Islet of Langerhans (tissue), 1 donor: ENCODE measurements around the gene NRG3.

ENCODE experiments used
- FAIRE-seq: peaks from one replicate; lab custom pipeline; 2011; peaks lifted over from hg19 to GRCh38; lab: Jason Lieb, UNC

The NRG3 gene

DNA sequence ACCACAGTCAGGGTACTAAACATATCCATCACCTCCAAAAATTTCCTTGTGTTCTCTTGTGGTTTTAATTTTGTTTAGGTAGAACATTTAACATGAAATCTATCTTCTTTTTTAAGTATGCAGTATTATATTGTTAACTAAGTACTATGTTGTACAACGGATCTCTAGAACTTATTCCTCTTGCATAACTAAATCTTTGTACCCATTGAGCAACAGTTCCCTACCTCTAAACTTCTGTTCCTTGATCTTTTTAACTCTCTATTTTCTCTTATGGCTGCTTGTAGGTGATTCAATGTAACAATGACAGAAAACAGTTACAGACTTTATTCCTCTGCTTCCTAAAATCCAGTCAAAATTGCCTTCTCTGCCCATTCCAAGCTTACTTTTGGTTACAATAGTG lies 9.9 kb downstream of the NRG3 start:
- FAIRE-seq = no peak

- no peak for FAIRE-seq
Observed at GRCh38 chr10:81885491-81885890, 10.5 kb downstream of the NRG3 start.

DNA sequence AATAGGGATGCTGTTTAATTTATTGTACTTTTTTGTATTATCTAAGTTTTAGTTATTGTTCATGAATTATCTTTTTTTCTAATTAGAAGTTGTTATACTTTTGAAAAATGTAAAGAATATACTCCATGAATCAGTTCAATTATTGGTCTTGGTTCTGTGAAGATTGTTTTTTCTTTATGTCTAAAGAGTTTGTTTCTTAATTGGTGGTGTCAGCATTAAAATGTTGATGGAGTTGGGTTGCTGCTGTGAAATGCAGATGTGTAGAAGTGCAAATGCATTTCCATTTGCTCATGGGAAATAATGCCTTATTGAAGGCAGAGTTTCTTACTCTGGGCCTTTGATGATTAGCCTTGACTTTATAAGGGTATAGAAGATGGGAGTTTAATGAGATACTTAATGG lies 11.9 kb downstream of the NRG3 start:
- no peak for FAIRE-seq

GRCh38 chr10:81889181-81889769 lies 14.3 kb downstream of the NRG3 start:
- FAIRE-seq = no peak

- FAIRE-seq = no peak
Observed at GRCh38 chr10:81894616-81895015, 19.6 kb downstream of the NRG3 start.

GRCh38 chr10:81898518-81898917 lies 23.5 kb downstream of the NRG3 start:
- no peak for FAIRE-seq

GRCh38 chr10:81900989-81901388 lies 26.0 kb downstream of the NRG3 start:
- FAIRE-seq = no peak

GRCh38 chr10:81903472-81903871 lies 28.5 kb downstream of the NRG3 start:
- no peak for FAIRE-seq

DNA sequence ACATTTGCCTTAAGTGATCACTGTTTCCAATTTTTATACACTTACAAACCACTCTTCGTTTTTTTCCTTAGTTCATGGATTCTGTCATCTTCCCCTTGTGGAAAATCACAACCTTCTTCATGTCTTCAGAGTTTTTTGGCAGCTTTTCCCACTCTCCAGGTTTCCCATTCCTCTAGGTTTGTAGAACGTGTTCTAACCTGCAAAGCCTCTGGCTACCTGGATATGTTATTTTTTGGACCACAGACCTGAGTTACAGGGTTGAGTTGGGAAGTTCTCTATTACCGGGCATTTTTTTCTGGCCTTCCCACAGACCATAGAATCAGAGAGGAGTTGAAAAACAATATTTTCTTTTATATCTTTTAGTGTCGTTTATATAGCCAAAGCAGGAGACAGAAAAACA lies 30.2 kb downstream of the NRG3 start:
- no peak for FAIRE-seq

DNA sequence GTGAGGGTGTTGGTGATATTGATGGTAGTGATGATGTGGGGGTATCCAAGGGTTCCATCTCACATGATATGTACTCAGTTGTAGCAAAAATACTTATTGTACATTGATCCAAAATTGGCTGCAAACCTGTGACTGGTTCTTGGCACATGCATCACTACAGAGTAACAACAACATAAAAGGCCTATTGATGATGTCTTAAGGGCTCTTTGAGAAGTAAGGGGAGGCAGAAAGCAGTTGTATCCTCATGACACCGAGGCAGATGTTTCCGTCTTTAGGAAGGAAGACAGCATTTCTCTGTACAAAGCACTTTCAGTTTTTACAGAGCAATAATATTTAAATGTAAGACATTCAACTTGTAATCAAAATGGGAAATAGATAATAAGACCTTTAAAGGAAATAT lies 34.5 kb downstream of the NRG3 start:
- no peak for FAIRE-seq

- FAIRE-seq = no peak
Observed at GRCh38 chr10:81911328-81911727, 36.3 kb downstream of the NRG3 start.

DNA sequence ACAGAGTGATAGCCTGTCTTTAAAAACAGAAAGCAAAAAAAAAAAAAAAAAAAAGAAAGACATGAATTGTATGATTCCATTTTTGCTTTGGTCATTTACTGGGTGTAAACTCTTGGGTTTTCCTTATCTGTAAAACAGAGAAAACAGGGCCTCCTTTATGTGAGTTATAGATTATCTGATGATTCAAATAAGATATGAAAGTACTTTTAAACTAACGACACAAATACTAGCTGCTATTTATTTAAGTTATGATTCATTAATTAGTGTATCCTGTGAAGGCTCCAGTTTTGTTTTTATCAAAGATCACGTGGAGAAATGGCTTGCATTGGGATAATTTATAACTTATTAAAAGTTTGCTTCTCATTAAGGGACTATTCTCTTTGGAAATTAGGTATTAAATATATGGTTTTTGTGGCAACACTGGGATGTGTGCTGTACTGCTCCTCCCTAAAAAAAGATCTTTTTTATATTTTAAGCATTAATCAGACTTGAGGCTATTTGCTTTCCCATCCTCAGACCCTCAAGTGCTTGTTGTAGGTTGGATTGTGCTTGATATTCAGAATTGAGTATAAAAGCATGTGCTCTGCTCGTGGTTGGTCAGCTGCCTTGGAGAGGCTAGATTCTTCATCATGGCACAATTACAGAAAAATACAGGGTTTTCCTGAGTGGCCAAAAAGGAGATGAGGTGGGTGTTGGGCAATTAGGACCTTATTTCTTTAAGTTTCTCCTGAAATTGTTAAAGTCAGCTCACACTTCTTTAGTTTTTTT lies 39.9 kb downstream of the NRG3 start:
- FAIRE-seq = no peak

DNA sequence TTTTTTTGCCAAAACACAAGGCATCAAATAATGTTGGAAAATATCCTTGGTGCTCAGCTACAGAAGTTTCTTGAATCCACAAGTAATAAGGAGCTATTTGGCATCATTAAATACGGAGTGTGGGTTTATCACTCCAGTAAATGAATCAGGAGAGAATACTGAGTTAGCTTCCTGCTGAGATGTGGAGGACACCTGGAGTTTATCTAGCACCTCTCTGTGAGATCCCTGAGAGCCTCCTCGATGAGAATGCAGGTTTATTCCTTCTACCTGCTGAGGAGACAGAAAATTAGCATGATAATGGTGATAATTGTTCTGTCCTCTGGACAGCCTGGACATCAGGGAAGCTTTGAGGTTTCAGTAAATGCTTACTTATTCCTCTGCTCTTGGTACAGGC lies 40.5 kb downstream of the NRG3 start:
- no peak for FAIRE-seq

- no peak for FAIRE-seq
Observed at GRCh38 chr10:81917666-81918065, 42.7 kb downstream of the NRG3 start.

DNA sequence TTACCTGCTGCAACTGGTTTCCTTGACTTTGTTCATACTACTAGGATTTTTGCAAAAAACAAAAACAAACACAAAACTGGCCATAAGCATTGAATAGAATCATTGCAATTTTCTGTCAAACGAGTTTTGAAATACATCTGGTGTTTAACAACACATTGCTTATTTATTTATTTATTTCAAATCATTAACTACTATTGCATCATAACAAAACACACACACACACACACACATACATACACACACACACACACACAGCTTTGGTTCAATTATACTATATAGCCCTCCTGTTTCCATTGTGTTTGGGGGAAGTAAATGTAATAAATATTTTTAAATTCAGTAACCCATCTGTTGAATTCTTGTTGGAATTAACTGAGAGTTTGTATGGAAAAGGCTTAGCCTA lies 43.8 kb downstream of the NRG3 start:
- FAIRE-seq = no peak

DNA sequence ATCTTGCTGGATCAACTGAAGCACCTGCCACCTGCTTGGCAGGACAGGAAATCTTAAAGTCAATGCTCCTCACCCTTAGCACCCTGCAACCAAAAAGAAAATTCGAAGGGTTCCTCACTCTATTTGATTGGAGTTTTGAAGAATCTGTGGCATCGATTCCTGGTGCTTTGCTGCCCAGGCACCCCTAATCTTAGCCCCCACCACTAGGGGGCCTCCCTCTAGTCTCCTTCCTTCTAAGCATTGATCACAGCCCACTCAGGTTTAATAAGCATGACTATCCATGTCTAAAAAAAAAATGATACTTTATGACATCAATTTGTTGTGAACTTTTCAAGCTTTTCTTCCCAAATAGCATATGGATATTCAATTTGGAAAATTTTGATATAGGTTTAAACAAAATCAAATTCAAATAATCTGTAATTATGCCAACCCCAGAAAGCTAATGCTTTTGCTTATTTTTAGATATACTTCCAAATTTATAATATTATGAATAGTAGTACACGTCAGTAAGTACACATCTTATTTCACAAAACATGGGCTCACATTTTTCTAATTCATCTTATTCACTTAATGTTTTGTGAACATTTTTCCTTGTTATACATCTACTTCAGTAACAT lies 45.3 kb downstream of the NRG3 start:
- no peak for FAIRE-seq

- FAIRE-seq = no peak
Observed at GRCh38 chr10:81928119-81928518, 53.1 kb downstream of the NRG3 start.

- no peak for FAIRE-seq
Observed at GRCh38 chr10:81943583-81943982, 68.6 kb downstream of the NRG3 start.

DNA sequence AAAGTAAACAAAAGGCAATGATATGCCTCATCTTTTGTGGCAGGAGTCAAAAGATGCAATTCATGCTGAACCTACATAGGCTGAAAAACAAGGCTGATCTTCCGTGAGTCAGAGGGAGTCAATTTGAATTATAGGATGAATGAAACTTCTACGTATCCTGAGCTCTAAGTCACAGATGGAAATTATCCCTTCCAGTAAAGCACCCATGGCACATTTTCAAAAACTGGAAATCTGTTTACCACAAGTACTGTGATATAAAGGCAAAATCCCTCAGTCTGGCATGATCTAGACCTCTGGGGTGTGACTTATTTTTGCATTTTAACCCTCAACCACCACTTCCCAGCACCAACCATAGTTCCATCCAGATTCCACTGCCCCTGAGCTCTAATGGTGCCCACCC lies 69.6 kb downstream of the NRG3 start:
- FAIRE-seq = no peak

GRCh38 chr10:81949283-81949682 lies 74.3 kb downstream of the NRG3 start:
- FAIRE-seq = no peak

- no peak for FAIRE-seq
Observed at GRCh38 chr10:81950358-81950757, 75.4 kb downstream of the NRG3 start.

DNA sequence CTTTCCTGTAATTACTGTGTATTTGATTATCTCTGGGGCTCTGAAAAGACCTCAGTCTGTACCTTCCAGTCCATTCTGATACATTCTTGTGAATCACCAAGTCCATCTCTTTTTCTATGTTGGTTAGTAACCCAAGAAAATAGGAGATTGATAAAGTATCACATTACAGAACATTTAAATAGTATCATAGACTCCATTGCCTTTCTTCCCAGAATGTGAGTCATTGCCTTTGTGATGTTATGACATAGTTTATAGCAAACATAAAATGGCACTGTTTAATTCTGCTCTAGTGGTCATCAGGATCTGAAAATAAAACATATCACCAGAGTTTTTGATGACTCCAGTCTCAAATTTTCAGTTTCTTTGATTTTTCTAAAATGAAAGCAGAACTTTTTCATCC lies 78.4 kb downstream of the NRG3 start:
- peak; percentile 13 for FAIRE-seq

DNA sequence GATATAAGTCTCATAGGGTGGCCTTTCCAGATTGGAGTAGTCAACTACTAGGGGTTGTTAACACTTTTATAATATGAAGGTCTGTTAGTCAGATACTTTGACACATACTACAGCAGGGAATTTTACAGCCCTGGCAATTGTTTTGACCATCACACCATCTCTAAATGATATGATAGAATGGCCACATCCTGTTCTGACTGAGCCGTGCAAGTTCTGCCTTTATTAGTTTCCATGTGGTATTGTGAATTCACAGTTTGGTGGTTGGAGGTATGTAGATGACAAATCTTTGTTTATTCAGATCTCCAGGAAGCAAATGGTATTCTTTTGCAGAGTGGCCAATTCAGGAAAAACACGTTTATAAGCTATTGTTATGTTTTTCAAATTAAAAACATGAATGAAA lies 83.0 kb downstream of the NRG3 start:
- FAIRE-seq = no peak

- FAIRE-seq = no peak
Observed at GRCh38 chr10:81959016-81959415, 84.0 kb downstream of the NRG3 start.
